ENCODE measurements around the gene PPARA. TPM values are rescaled to one million over a fixed set of nuclear protein-coding genes. Genes with fewer than 3 reads are reported as not detected.

The PPARA gene
- total RNA-seq, 1 donor from 2014 or later, result 13.0 TPM

- Mint-ChIP-seq H3K4me3 (no peak overlapping the region), H3K36me3 (no peaks in the 10 kb centered on the region)
- TF ChIP-seq CTCF (IDR thresholded peaks at IDR 0.05; ENCODE audit: unreplicated experiment), result no peak
Observed at GRCh38 chr22:46133588-46133855, 16.8 kb upstream of the PPARA start.

GRCh38 chr22:46134111-46134705 is 16.1 kb upstream of the PPARA start:
- H3K27me3 Mint-ChIP-seq (ENCODE audit: low read depth), result no peaks in the 10 kb centered on the region
- H3K4me3 Mint-ChIP-seq, result no peak overlapping the region
- DNase-seq (ENCODE audit: low spot score in 2 of 2, unreplicated experiment in 2 of 2), result no peak
- H3K36me3 Mint-ChIP-seq, result no peaks in the 10 kb centered on the region
- TF ChIP-seq CTCF (IDR thresholded peaks at IDR 0.05; ENCODE audit: unreplicated experiment), result no peak
- no peak overlapping the region for H3K27ac Mint-ChIP-seq
- H3K4me1 Mint-ChIP-seq, result peaks cover 3% of the 10 kb centered on the region
- no peaks in the 10 kb centered on the region for H3K9me3 Mint-ChIP-seq

More at GRCh38 chr22:46133588-46133855, 16.8 kb upstream of the PPARA start:
- Mint-ChIP-seq H3K9me3 (no peaks in the 10 kb centered on the region), H3K4me1 (peaks cover 2% of the 10 kb centered on the region), H3K27ac (no peak overlapping the region), H3K27me3 (ENCODE audit: low read depth) (no peaks in the 10 kb centered on the region)
- DNase-seq (ENCODE audit: low spot score in 2 of 2, unreplicated experiment in 2 of 2), result no peak

- no peak for TF ChIP-seq CTCF (IDR thresholded peaks at IDR 0.05; ENCODE audit: unreplicated experiment)
- H3K9me3 Mint-ChIP-seq, result no peaks in the 10 kb centered on the region
- no peak for DNase-seq (ENCODE audit: low spot score in 2 of 2, unreplicated experiment in 2 of 2)
- H3K27me3 Mint-ChIP-seq (ENCODE audit: low read depth), result no peaks in the 10 kb centered on the region
- H3K27ac Mint-ChIP-seq, result no peak overlapping the region
- peaks cover 7% of the 10 kb centered on the region for H3K4me1 Mint-ChIP-seq
- H3K36me3 Mint-ChIP-seq, result no peaks in the 10 kb centered on the region
- no peak overlapping the region for H3K4me3 Mint-ChIP-seq
Observed at GRCh38 chr22:46135611-46136485, 14.5 kb upstream of the PPARA start.

- no peak overlapping the region for H3K4me3 Mint-ChIP-seq
- H3K27ac Mint-ChIP-seq, result no peak overlapping the region
- TF ChIP-seq CTCF (IDR thresholded peaks at IDR 0.05; ENCODE audit: unreplicated experiment), result no peak
- DNase-seq (ENCODE audit: low spot score in 2 of 2, unreplicated experiment in 2 of 2), result no peak
- H3K9me3 Mint-ChIP-seq, result no peaks in the 10 kb centered on the region
- H3K36me3 Mint-ChIP-seq, result no peaks in the 10 kb centered on the region
- peaks cover 7% of the 10 kb centered on the region for H3K4me1 Mint-ChIP-seq
- H3K27me3 Mint-ChIP-seq (ENCODE audit: low read depth), result no peaks in the 10 kb centered on the region
Observed at GRCh38 chr22:46136486-46137217, 13.7 kb upstream of the PPARA start.

- no peak for DNase-seq (ENCODE audit: low spot score in 2 of 2, unreplicated experiment in 2 of 2)
- Mint-ChIP-seq H3K36me3 (no peaks in the 10 kb centered on the region), H3K4me1 (peaks cover 7% of the 10 kb centered on the region), H3K4me3 (no peak overlapping the region), H3K9me3 (no peaks in the 10 kb centered on the region), H3K27me3 (ENCODE audit: low read depth) (no peaks in the 10 kb centered on the region), H3K27ac (no peak overlapping the region)
- TF ChIP-seq CTCF (IDR thresholded peaks at IDR 0.05; ENCODE audit: unreplicated experiment), result no peak
Observed at GRCh38 chr22:46137218-46137766, 13.0 kb upstream of the PPARA start.

Measured in mesothelial cell of epicardium (in vitro differentiated cells).